HG03095 (cell line): ENCODE measurements around the gene LEF1.

ENCODE experiments used
- ATAC-seq: cut with Tn5 transposase; IDR thresholded peaks from one replicate; pipeline ENCODE4 v1.9.1; 2021; ENCODE audit warnings: moderate library complexity; ENCODE audit not compliant: unreplicated experiment

The LEF1 gene

DNA sequence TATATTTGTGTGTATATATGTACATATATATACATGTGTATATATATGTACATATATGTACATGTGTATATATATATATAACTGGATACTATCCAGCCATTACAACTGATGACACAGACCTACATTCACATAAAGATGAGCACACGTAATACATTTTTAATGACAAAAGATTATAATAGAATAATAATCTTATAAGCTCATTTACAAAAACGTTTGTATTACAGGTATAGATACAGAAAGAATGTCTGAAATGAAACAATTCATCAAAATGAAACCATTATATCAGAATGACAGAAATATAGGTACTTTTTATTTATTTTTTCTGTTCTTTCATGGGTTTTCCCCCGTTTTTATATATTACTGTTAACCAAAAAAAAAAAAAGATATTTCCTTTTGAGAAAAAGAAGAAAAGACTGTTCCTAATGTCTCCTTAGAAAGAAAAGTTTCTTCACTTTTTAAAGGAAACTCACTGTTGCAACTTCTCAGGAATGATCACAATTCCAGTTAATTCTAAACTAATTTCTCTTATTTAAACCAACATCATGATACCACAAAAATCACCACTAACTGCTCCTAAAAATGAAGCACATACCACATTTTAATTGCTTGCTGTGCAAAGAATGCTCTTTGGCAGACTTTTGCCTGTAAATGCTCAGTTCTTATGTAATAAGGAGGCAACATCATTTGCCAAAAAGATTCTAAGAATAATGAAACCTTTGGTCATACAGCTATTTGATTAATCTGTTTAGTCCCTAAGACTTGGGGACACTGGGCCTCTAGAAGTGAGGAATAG, 18.9 kb downstream of the LEF1 start:
- ATAC-seq: no peak

DNA sequence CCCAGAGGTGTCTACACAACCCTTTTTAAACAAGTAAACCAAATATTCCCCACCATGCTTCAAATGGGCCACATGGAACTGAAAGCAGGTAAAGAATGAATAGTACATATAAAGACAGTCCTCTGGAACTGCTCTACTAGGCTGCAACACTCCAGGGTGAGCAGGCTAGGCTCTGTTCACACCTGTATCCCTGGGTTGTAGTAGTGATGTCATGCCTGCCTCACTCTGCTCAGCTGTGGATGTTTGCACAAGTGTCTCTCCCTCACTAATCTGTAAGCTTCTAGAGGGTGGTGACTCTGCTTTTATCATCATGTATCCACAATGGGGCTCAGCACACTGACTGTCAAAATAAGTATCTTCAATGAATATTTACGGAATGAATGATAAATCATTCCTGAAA, 20.4 kb downstream of the LEF1 start:
- ATAC-seq: no peak

DNA sequence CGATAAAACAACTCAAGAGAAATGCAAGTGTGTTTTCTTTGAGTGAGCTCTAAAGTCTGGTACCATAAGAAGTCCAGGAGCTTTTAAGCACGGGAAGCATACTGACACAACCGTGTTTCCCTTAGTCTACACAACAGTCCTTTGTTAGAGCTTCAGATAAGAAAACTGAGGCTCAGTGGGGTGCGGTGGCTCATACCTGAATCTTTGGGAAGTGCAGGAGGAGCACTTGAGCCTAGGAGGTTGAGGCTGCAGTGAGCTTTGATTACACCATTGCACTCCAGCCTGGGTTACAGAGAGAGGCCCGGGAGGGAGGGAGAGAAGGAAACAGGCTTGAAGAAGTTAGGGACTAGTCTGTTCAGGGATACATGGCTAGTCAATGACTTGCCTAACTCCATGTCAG, 21.9 kb downstream of the LEF1 start:
- ATAC-seq: no peak

DNA sequence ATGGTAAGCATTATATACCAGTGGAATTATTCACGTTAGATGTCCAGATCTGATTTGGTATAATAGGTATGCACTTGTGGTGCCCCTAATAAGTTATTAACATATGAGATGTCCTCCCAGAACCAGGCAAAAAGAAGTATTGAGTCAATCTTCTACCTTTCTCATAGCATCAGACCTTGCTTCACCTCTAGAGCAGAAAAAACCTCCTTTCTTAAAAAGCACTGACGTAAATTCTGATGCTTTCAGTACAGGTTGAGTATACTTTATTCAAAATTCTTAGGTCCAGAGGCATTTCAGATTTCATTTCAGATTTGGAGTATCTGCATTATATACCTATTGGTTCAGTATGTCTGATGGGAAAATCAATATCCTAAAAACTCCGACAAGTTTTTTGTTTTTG, 22.4 kb downstream of the LEF1 start:
- ATAC-seq: no peak

DNA sequence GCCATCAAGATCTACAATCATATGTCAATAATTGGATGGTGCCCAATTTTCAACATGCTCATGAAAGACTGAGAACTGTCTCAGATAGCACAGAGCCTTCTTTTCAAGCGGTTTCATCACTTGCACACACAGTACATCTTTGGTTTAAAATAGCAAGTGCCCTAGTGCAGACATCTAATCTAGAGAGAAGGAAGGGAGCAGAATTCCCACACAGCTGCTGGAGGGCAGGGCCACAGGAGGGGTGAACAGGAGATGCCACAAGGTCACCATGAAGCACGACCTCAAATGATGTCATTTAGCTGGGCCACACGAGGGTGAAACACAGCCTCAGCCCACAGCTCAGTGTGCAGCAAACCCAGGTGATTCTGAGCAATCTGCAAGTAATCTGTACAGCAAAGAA, 24.3 kb downstream of the LEF1 start:
- no peak for ATAC-seq

DNA sequence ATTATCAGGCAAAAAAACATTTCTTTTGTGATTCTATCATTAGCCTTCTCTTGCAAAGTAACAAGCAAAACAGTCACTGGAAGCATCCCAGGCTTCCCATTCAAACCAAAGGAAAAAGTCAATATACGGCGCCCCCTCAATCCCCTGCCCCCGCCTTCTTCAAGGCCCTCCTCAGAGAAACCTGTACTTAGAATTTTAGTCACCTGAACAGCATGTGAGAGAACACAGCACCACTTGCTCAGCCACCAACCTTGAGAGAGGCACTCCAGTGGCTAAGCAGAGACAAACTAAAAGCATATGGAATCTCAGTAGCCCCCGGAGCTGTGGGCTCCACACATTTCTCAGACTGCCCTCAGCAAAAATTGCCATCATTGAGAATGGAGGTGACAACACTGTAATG, 25.2 kb downstream of the LEF1 start:
- no peak for ATAC-seq

DNA sequence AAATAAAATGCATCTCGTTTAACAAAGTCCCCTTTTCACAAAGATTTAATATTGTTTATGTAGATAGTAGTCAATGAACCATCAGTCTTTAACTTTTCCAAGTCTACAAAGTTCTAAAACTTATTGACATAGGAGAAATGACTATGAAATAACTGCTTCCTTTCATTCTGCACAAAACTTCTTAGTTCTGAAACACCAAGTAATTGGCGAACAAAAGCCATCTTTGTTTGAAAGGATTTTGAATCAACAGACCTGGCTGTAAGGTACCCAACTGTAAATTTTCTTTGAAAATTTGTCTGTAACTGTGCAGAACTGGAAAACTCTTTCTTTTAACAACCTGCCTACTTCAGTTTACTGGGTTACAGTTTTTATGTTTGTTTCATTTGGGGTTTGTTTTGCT, 25.9 kb downstream of the LEF1 start:
- ATAC-seq: no peak

DNA sequence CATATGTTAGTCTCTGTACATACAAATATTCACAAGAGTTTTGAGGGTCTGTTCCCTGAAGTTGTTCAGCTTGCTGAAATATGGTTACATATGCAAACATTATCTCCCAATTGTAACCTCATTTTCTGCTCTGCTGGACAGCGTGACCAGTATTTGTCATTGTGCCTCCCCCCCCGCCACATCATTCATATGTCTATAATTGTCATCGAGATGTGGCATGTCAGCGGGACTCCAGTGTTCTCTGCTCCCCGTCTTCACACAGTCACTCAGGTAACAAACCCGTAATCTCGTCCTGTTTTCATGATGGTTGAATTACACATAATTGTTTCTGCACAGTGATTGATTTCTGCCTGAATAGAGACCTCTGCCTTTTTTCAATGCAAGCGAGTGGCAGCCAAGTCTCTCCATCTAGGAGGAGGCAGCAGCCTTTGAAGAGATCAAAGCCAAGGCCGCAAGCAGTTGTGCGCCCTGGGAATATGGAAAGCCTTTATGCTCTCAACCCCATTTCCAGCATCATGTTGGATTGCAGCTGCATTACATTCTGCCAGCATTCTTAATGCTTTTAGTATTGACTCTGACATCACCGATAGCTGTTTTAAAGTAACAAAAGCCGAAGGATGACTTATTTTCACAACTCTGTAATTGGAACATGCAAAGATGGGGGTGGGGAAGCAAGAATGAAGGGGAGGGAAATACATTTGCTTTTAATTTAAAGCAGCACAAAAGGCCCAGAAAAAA, 27.4 kb downstream of the LEF1 start:
- no peak for ATAC-seq

DNA sequence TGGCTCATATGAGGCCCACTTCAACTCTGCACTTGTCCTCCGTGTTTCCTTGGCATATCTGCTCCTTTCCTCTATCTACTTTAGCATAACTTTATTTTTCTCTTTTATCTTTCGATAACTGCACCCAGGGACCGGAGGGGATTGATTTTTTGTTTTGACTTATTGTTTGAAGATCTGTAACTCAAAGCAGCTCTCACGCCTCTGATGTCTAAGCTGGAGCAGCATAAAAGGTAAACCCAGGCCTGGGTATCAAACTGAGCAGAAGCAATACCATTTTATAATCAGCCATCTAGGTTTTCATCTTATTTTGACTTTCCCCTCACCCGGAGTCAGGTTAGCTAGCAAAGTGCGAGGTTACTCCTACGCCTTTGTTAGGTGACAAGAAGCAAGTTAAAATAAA, 28.4 kb downstream of the LEF1 start:
- ATAC-seq: no peak

DNA sequence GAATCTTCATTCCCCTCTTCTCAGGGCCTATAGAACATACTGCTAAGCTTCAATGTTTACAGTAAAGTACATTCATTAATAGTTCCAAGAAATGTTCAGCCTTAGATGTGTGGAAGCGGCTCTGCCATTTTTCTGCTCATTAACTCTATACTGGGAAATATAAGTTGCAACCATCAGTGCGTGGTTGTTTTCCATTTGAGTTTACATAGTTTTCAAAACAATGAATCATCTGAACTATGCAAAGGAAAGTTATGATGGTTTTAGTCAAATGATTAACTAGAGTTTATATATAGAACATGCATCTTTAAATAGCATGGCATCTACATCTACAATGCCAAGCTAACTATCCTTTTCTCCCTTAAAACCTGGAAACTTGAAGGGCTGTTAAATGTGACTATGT, 29.6 kb downstream of the LEF1 start:
- ATAC-seq: peak; percentile 55

DNA sequence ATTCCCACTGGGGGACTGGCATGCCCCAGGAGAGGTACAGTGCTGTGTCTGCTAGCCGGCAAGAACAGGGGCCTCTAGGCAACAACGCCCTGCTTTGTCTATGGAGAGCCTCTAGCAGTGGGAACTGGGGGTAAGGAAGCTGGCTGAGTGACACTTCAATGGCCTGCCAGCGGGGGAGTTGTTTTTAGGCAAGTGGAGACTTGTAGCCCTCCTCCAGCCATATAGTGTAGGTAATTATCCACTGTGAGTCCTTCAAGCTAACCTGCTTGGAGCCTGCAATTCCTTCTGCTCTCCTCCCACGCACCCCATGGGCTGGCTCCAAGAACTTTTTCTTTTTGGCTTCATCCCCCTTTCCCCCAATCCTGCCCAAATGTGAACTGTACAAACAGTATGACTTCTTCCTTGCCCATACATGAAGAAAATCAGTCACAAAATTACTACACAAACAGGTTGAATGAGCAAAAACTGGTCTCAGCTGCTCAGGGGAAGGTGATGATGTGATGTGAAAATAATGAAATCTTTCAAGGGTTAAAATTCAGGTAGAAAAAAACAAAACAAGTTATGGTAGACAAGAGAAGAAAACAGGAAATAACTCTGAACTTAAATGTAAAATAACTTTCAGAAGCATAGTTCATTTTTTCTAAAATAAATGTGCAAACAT, 33.1 kb downstream of the LEF1 start:
- no peak for ATAC-seq

DNA sequence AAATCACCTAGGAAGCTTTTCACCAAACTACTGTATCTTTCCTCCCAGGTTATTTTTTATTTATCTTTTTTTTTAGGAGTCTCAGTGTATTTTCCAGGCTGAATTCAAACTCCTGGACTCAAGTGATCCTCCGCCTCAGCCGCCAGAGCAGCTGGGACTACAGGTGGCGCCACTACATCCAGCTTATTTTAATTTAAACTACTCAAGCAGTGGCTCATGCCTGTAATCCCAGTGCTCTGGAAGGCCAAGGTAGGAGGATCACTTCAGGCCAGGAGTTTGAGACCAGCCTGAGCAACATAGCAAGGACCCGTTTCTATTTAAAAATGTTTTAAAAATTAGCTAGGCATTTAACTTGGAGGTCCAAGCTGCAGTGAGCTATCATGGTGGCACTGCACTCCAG, 37.8 kb downstream of the LEF1 start:
- no peak for ATAC-seq

DNA sequence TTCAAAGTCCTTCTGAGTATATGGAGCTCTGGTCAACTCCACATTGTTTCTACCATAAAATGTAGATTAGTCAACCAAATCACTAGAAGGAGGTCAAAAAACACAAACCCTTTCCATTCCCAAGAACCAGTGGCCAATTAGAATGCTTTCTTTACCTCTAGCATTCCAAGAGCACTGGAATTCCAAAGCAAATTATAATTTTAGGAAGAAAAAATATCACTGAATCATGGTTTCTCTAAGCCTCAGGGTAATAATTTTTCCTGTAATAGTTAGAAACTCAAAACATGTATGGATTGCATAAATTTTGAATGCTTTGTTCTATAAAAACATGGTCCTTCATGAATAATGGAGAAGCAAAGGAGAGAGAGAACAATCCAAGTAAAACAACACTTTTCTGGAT, 39.5 kb downstream of the LEF1 start:
- no peak for ATAC-seq

DNA sequence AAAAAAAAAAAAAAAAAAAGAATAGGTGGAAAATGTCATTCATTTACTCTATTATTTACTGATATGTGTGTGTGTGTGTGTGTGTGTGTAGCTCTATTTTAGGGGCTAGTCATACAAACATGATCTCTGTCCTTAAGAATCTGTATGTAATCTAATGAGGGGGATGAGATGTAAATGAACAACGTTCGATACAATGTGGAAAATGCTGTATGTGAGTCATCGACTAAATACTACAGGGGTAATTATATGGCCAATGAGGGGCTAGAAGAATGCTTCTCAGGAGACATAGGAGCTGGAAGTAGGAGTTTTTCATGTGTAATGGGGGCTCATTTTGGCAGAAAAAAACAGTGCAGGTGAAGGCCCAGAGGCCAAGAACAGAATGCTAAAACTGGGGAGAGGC, 41.9 kb downstream of the LEF1 start:
- no peak for ATAC-seq

DNA sequence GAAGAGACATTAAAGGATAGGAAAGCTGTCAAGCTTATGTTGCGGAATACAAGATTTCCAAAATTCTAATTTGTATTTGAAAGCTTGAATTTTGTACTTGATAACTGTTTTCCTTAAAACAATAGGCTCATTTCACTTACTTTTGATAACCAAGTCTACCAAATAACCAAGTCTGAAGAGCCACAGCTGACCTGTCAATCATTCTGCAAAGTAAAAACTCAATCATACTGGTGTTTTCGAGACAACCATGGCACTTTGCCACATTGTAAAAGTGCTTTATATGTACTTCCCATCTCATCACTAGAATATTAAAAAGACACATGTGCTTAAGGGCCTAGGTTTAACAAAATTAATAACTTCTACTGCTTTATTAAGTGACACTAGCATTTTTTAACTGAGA, 47.9 kb downstream of the LEF1 start:
- no peak for ATAC-seq

DNA sequence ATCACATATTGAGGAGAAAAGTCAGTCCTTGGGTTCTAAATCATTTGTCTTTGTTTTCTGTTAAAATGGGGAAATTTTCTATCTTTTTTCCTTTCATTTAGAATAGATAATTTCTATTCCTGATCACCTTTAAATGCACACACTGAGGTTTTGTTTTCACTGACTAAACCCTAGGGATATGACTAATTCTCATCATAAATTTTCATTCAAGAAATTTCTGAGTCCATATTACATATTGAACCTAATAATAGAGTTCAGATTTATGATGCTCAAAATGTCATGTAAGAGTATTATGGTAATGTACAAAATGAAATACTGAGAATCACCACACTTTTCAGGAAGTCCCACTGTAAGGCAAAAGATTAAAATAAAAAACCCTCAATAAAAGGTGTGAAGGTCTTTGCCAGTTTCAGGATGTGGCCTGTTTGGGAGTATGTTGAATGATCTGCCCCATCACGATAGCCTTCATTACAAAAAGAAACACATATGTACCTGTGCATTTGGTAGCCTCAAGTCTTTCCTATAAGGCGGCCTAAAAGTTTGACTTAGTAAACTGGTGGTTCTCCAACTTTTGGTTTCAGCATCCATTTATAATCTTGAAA, 49.4 kb downstream of the LEF1 start:
- peak; percentile 5 for ATAC-seq

DNA sequence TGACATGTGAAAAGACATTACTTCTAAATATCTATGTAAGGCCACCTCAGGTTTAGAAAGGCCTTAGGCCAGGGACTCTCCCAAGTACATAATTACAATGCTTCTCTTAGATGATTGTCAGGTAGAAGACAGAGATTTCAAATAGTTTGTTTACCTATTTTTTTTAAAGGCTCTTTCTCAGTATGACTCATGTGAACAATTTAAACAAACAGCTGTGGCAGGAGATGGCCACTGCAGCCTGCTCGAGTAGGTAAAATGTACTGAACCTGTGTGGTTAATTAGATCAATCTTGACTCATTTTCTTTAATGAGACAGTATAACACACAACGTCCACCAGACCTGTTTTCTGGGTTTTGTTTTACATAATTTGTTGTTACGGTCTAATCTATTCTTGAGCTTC, 50.2 kb downstream of the LEF1 start:
- peak; percentile 94 for ATAC-seq

DNA sequence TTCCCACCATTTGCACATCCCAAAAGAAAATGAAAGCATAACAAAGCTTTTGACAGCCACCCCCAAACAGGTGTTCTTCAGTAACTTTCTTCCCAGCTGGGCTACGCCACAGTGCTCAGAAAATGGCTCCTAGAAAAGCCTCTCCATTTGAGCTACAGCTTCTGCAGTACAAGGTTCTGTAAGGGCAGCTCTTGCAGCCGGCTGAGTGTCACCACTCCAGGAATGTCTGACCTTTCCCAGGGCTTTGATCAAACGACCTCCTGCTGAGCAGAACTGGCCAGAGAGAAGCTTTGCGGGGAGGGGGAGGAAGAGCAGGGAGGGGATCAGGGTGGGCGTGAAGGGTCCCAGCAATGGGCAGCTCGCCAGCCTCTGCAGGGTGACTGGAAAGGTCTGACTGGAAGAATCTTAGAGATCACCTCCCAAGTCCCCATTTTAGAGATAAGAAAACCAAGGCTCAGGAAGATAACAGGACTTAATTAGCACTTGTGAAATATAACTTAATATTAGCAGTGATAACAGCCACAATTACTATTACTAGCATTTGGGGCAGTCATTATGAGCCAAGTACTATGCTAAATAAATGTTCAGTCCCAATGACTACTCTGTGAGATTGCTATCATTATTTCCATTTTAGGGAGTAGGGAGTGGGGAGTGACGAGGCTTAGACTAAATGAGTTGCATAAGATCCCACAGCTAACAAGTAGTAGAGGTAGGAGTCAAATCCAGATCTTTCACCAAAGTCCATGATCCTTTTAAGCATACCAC, 51.1 kb downstream of the LEF1 start:
- ATAC-seq: no peak

DNA sequence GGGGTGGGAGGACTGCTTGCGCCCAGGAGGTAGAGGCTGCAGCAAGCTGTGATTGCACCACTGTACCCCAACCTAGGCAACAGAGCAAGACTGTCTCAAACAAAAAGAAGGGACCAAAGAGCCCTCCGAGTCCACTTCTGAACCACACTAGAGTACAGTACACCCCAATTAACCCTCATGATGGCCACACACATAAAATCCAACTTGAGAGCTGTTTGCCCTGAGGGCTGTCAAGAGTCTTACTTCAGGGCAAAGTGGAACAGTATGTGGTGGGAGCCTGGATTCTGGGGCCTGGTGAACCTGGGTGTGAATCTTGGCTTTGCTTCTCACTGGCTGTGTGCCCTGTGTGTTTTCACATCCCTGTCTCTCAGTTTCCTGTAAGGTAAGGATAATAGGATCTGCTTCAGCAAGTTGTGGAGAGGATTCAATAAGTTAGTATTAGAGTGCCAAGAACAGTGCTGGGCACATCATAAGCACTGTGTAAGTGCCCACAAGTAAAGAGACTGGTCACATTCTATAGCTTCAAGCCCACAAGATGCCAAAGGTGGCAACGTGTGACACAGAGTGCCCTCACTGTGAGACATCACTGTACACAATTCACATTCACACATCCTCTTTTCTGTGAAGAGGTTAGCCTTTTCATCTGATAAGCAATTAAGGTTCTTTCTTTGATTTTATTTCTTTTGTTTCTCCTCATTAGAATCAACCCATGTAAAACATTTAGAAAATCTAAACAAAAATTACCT, 52.1 kb downstream of the LEF1 start:
- ATAC-seq: no peak

DNA sequence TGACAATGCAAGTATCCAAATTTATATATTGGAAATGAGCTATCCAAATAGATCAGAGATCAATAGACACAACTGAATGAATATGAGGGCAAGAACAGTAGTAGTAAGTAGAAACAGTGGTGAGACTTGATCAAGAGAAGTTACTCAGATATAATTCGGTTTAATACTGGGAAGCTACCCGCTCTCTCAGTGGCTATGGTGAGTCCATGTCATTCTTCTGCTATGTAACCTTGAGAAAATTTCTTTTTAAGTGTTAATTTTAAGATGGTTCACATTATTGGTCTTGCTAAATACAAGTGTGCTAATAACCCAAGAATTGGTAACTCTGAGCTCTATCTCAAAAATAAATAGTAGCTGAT, 53.6 kb downstream of the LEF1 start:
- no peak for ATAC-seq
